Cerebellar cortex (tissue), 1 donor: ENCODE data around the gene DEAF1.

Experiments used
- DNase-seq: peaks from one replicate; pipeline ENCODE4 v3.0.0-alpha.2; 2015; ENCODE audit warnings: low spot score

The DEAF1 gene

GRCh38 chr11:610146-610801 lies 84.7 kb downstream of the DEAF1 start:
- no peak for DNase-seq

GRCh38 chr11:609341-609811 lies 85.6 kb downstream of the DEAF1 start:
- DNase-seq, result no peak

- no peak for DNase-seq
Observed at GRCh38 chr11:608791-609251, 86.2 kb downstream of the DEAF1 start.

- no peak for DNase-seq
Observed at GRCh38 chr11:607971-608659, 86.9 kb downstream of the DEAF1 start.

GRCh38 chr11:607020-607780 lies 87.8 kb downstream of the DEAF1 start:
- no peak for DNase-seq

GRCh38 chr11:606245-606644 lies 88.8 kb downstream of the DEAF1 start:
- DNase-seq, result peak; percentile 89

GRCh38 chr11:605286-606129 lies 89.5 kb downstream of the DEAF1 start:
- no peak for DNase-seq

GRCh38 chr11:603154-603553 lies 91.9 kb downstream of the DEAF1 start:
- no peak for DNase-seq

GRCh38 chr11:601573-602245 lies 93.3 kb downstream of the DEAF1 start:
- DNase-seq, result no peak

GRCh38 chr11:598005-598680 lies 96.9 kb downstream of the DEAF1 start:
- no peak for DNase-seq

GRCh38 chr11:597166-597725 lies 97.8 kb downstream of the DEAF1 start:
- DNase-seq, result no peak

GRCh38 chr11:596374-596773 lies 98.6 kb downstream of the DEAF1 start:
- DNase-seq, result no peak

GRCh38 chr11:595400-595799 lies 99.6 kb downstream of the DEAF1 start:
- no peak for DNase-seq
